ENCODE data around the gene PARD3B.

Gene PARD3B

DNA sequence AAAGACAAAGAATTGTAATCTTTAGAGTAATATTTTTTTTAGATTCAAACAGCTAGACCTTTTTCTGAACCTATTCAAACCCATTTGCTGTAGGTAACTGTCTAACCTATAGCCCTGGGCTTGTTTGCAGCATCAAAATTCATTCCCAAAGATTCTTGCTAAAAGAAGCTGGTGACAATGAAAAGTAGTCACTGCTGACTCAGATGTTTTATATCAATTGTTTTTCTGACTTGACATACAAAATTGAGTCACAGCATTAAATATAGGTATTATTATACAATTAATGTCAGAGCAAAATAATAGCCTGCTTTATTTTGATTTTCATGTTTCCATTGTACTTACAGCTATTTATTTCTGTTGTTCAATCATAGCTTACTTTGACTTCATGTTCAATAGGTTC is 816.7 kb downstream of the PARD3B start:
- H3K4me3 ChIP-seq (ENCODE audit: low read depth, low read length), result no peak overlapping the region
- no peaks in the 10 kb centered on the region for H3K27me3 ChIP-seq (ENCODE audit: control insufficient read depth, insufficient read depth, low read length)
- no peak overlapping the region for H3K27ac ChIP-seq (ENCODE audit: low read depth, low read length)
- H3K4me1 ChIP-seq (ENCODE audit: control insufficient read depth, insufficient read depth, low read length), result peaks cover 35% of the 10 kb centered on the region
- H3K9me3 ChIP-seq (ENCODE audit: control insufficient read depth, insufficient read depth, low read length), result no peaks in the 10 kb centered on the region
- H3K36me3 ChIP-seq (ENCODE audit: control insufficient read depth, insufficient read depth, low read length), result no peaks in the 10 kb centered on the region
- no peak overlapping the region for H3K9ac ChIP-seq (ENCODE audit: low read depth, low read length)

DNA sequence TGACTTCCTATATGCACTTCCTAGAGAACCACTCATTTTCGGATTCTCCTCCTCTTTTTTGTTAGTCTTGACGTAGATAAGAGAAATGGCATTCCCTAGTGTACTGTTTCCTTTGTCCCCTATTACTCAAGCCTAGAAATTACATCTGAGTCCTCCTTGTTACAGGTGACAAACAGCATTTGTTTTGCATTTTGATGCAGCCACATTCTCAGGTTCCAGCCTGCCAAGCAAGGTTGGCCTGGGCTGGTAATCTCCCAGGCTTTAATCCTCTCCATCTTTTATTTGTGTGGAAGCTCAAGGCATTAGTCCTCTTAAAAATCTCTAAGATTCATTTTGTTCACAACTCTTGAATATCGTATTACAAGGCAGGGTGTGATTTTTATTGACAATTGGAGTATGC is 819.0 kb downstream of the PARD3B start:
- Histone ChIP-seq H3K9me3 (ENCODE audit: control insufficient read depth, insufficient read depth, low read length) (no peaks in the 10 kb centered on the region), H3K27ac (ENCODE audit: low read depth, low read length) (no peak overlapping the region), H3K4me1 (ENCODE audit: control insufficient read depth, insufficient read depth, low read length) (peaks cover 20% of the 10 kb centered on the region), H3K9ac (ENCODE audit: low read depth, low read length) (no peak overlapping the region), H3K27me3 (ENCODE audit: control insufficient read depth, insufficient read depth, low read length) (no peaks in the 10 kb centered on the region), H3K36me3 (ENCODE audit: control insufficient read depth, insufficient read depth, low read length) (no peaks in the 10 kb centered on the region), H3K4me3 (ENCODE audit: low read depth, low read length) (no peak overlapping the region)

DNA sequence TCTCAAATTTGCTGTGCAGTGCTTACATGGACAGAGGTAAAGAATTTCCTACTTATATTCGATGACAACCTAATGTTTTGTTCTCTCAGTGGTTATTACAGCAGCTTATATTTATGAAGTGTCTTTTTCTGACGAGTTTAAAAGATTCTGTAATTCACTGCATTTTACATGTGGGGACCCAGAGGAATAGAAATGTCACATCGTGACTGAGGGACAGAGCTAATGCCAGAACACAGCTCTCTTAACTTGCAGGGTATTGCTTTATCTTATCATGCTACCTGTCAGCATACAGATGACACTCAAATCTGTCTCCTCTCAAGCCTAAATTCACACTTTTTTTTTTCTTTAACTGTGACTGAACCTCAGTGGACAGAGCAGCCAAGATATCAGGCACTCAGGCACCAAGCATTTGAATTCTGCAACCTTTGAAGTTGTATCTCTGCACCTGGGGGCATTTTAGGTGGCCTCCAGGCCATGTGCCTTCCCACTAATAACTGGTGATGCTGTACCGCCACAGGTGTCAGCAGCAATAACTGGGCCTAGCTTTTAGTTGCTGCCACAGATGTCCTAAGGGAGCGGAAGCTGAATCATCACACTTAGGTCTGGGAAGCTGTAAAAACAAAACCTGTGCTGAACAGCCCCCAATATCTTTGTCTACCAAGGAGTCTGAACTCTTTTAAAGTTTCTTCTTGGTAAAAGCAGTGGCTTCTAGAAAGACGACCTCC is 821.2 kb downstream of the PARD3B start:
- Histone ChIP-seq H3K4me1 (ENCODE audit: control insufficient read depth, insufficient read depth, low read length) (peaks cover 16% of the 10 kb centered on the region), H3K4me3 (ENCODE audit: low read depth, low read length) (no peak overlapping the region), H3K27me3 (ENCODE audit: control insufficient read depth, insufficient read depth, low read length) (no peaks in the 10 kb centered on the region), H3K9me3 (ENCODE audit: control insufficient read depth, insufficient read depth, low read length) (no peaks in the 10 kb centered on the region), H3K27ac (ENCODE audit: low read depth, low read length) (no peak overlapping the region), H3K9ac (ENCODE audit: low read depth, low read length) (no peak overlapping the region), H3K36me3 (ENCODE audit: control insufficient read depth, insufficient read depth, low read length) (no peaks in the 10 kb centered on the region)

DNA sequence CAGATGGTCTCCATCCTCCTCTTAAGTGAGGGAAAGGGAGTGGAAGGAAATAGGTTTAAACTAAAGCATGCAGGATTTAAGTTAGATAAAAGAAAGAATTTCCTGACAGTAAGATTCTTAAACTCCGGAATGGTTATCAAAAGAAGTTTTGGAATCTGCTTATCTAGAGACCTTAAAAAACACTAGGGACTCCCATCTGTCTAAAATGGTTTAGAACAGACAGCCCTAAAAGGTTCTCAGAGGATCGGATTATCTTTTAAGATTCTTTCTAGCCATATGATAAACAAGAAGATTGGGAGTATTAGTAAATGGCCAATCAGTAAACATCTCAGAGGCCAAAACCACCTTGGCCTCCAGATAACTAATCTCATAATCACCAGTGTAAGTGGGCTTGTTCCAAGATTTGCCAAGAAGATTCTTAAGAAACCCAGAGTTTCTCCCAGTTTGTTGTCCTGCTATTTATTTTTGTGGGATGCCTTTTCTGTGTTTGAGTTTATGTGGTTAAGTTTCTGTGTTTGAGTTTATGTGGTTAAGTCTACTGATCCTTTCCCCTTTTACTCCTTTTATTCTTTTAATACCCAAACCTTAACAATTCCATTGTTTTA is 822.2 kb downstream of the PARD3B start:
- no peaks in the 10 kb centered on the region for H3K9me3 ChIP-seq (ENCODE audit: control insufficient read depth, insufficient read depth, low read length)

DNA sequence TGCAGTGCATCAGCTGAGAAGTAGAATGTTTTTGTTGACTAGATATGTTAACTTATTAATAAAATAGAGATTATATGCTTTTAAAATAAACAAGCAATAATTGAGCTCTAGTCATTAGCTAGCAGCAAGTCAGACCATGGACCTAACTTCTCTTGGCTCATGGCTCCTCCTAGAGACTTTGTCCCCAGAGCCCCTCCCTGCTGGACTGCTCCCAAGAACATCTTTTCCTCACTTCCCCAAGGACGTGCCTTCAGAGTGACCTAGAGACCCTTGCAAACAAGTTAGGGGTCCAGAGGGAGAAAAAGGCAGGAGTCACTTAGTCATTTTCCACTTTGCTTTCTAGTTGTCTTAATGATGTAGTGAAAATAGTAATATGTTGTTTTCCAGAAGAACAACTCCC is 824.5 kb downstream of the PARD3B start:
- H3K9me3 ChIP-seq (ENCODE audit: control insufficient read depth, insufficient read depth, low read length), result no peaks in the 10 kb centered on the region
- no peaks in the 10 kb centered on the region for H3K27me3 ChIP-seq (ENCODE audit: control insufficient read depth, insufficient read depth, low read length)
- H3K4me1 ChIP-seq (ENCODE audit: control insufficient read depth, insufficient read depth, low read length), result peaks cover 9% of the 10 kb centered on the region; the same call in 1 of the 2 replicates
- H3K4me3 ChIP-seq (ENCODE audit: low read depth, low read length), result no peak overlapping the region
- H3K27ac ChIP-seq (ENCODE audit: low read depth, low read length), result no peak overlapping the region
- no peaks in the 10 kb centered on the region for H3K36me3 ChIP-seq (ENCODE audit: control insufficient read depth, insufficient read depth, low read length)
- no peak overlapping the region for H3K9ac ChIP-seq (ENCODE audit: low read depth, low read length)

More for the DNA sequence above, 822.2 kb downstream of the PARD3B start:
- Histone ChIP-seq H3K9ac (ENCODE audit: low read depth, low read length) (no peak overlapping the region), H3K27me3 (ENCODE audit: control insufficient read depth, insufficient read depth, low read length) (no peaks in the 10 kb centered on the region), H3K4me3 (ENCODE audit: low read depth, low read length) (no peak overlapping the region), H3K4me1 (ENCODE audit: control insufficient read depth, insufficient read depth, low read length) (peaks cover 14% of the 10 kb centered on the region), H3K27ac (ENCODE audit: low read depth, low read length) (no peak overlapping the region), H3K36me3 (ENCODE audit: control insufficient read depth, insufficient read depth, low read length) (no peaks in the 10 kb centered on the region)

DNA sequence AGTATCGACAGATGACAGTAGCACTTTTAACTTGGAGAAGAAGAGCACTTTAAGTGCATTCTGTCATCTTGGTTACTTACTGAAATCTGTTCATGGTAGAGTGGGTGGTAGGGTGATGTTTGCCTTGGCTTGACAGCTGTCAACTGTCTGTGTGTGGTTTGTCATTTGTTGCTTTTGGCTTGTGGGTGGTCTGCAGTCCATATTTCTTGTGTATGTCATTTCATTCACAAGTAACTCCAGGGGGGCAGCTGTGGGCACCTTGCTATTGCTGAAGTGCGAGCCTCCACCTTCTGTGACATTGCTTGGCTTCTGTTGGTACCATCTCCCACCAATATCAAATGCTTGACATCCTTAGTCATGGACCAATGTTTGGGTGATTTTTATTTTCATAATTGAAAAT is 825.5 kb downstream of the PARD3B start:
- Histone ChIP-seq H3K4me1 (ENCODE audit: control insufficient read depth, insufficient read depth, low read length) (peaks cover 9% of the 10 kb centered on the region; the same call in 1 of the 2 replicates), H3K36me3 (ENCODE audit: control insufficient read depth, insufficient read depth, low read length) (no peaks in the 10 kb centered on the region), H3K4me3 (ENCODE audit: low read depth, low read length) (no peak overlapping the region), H3K9ac (ENCODE audit: low read depth, low read length) (no peak overlapping the region), H3K27me3 (ENCODE audit: control insufficient read depth, insufficient read depth, low read length) (no peaks in the 10 kb centered on the region), H3K27ac (ENCODE audit: low read depth, low read length) (no peak overlapping the region), H3K9me3 (ENCODE audit: control insufficient read depth, insufficient read depth, low read length) (no peaks in the 10 kb centered on the region)

DNA sequence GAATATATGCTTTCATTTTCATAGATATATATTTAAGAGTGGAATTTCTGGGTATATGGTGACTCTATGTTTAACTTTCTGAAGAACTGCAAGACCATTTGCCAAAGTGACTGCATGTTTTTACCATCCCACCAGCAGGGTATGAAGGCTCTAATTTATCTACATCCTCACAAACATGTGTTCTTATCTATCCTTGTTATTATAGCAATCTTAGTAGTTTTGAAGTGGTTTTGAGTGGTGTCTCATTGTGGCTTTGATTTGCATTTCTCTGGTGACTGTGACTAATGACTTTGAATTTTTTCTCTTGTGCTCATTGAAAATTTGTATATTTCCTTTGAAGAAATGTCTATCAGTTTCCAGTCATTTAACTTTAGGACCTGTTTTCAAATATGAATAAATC is 826.9 kb downstream of the PARD3B start:
- H3K4me1 ChIP-seq (ENCODE audit: control insufficient read depth, insufficient read depth, low read length), result peaks cover 5% of the 10 kb centered on the region; the same call in 1 of the 2 replicates
- no peaks in the 10 kb centered on the region for H3K36me3 ChIP-seq (ENCODE audit: control insufficient read depth, insufficient read depth, low read length)
- H3K9me3 ChIP-seq (ENCODE audit: control insufficient read depth, insufficient read depth, low read length), result no peaks in the 10 kb centered on the region
- H3K4me3 ChIP-seq (ENCODE audit: low read depth, low read length), result no peak overlapping the region
- H3K27me3 ChIP-seq (ENCODE audit: control insufficient read depth, insufficient read depth, low read length), result no peaks in the 10 kb centered on the region
- H3K27ac ChIP-seq (ENCODE audit: low read depth, low read length), result no peak overlapping the region
- H3K9ac ChIP-seq (ENCODE audit: low read depth, low read length), result no peak overlapping the region

DNA sequence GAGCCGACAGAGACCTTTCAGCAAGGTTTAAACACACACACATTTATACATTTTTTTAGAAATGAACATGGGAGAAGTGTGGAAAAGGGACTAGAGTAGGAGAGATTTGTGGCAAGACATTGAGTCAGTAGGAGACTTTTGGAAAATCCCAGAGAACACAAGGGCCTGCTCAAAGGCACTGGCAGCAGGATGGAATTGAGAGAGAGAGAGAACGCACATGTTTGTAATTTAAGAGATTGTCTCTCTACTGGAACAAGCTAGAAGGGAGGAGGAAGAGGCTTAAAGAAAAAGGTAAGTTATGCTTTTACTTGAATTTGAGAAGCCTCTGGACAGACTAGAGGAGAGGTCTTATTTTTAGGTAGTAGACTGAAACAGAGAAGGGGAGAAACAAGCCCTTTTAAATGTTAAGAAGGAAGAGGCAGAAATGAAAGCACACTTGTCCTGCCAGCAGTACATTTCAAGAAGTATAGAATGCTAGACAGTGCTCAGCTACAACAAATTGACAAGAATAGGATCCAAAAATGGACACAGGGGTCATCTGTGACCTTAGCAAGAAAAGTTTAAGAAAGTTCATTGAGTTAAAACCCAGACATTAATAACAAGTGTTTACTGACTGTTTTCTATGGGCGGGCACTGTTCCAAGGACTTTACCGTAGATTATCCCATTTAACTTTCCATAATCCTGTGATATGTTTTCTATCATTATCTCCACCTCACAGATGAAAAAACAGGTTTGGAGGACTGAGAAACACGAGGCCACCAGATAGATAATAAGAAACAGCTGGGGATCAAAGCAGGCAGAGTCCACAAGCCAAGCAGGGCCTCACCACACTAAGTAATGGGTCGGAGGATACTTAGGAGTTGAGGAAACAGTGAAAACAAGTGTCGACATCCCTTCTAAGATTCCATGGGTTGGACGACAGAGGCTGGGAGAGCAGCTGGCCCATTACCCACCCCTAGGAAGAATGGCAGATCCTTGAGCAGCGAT is 830.5 kb downstream of the PARD3B start:
- no peaks in the 10 kb centered on the region for H3K4me1 ChIP-seq (ENCODE audit: control insufficient read depth, insufficient read depth, low read length)
- no peak overlapping the region for H3K4me3 ChIP-seq (ENCODE audit: low read depth, low read length)
- H3K9ac ChIP-seq (ENCODE audit: low read depth, low read length), result no peak overlapping the region
- no peak overlapping the region for H3K27ac ChIP-seq (ENCODE audit: low read depth, low read length)
- no peaks in the 10 kb centered on the region for H3K27me3 ChIP-seq (ENCODE audit: control insufficient read depth, insufficient read depth, low read length)
- H3K36me3 ChIP-seq (ENCODE audit: control insufficient read depth, insufficient read depth, low read length), result no peaks in the 10 kb centered on the region
- no peaks in the 10 kb centered on the region for H3K9me3 ChIP-seq (ENCODE audit: control insufficient read depth, insufficient read depth, low read length)

DNA sequence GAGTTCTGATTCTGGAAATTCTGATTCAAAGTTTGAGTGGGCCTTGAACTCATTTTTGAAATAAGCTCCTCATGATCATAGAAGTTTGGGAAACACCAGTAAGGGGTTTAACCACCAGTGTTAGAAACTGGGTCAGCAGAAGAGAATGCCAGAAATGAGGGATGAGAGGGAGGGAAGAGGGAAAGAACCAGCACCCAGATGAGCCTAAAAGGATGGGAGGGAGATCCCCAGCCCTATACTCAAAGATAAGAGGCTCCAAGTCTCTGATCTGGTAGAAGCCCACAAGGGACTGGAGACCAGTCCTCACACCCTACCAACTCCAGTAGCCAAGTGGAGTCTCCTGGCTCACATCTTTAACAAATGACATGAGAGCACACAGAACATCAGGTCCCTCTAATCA is 832.0 kb downstream of the PARD3B start:
- no peaks in the 10 kb centered on the region for H3K9me3 ChIP-seq (ENCODE audit: control insufficient read depth, insufficient read depth, low read length)
- H3K27me3 ChIP-seq (ENCODE audit: control insufficient read depth, insufficient read depth, low read length), result no peaks in the 10 kb centered on the region

DNA sequence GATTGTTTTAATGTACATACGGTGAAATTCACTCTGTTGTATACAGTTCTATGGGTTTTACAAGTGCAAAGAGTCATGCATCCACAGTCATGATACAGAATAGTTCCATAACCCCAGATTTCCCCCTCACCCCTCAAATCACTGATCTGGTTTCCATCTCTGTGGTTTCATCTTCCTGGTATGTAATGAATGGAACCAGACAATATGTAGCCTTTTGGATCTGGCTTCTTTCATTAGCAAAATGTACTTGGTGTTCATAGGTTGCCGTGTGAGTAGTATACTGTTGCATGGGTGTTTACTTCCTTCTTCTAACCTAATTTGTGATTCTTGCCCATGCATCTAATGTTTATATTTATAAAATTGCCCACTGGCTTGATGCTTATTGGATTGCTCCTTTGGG is 838.3 kb downstream of the PARD3B start:
- Histone ChIP-seq H3K27ac (ENCODE audit: low read depth, low read length) (no peak overlapping the region), H3K4me1 (ENCODE audit: control insufficient read depth, insufficient read depth, low read length) (peaks cover 8% of the 10 kb centered on the region; the same call in 1 of the 2 replicates), H3K27me3 (ENCODE audit: control insufficient read depth, insufficient read depth, low read length) (no peaks in the 10 kb centered on the region), H3K9me3 (ENCODE audit: control insufficient read depth, insufficient read depth, low read length) (no peaks in the 10 kb centered on the region), H3K36me3 (ENCODE audit: control insufficient read depth, insufficient read depth, low read length) (no peaks in the 10 kb centered on the region), H3K9ac (ENCODE audit: low read depth, low read length) (no peak overlapping the region), H3K4me3 (ENCODE audit: low read depth, low read length) (no peak overlapping the region)

More for the DNA sequence above, 832.0 kb downstream of the PARD3B start:
- no peak overlapping the region for H3K27ac ChIP-seq (ENCODE audit: low read depth, low read length)
- no peaks in the 10 kb centered on the region for H3K36me3 ChIP-seq (ENCODE audit: control insufficient read depth, insufficient read depth, low read length)
- no peak overlapping the region for H3K4me3 ChIP-seq (ENCODE audit: low read depth, low read length)
- H3K4me1 ChIP-seq (ENCODE audit: control insufficient read depth, insufficient read depth, low read length), result no peaks in the 10 kb centered on the region
- H3K9ac ChIP-seq (ENCODE audit: low read depth, low read length), result no peak overlapping the region

Measured in HUES48 (cell line).